ENCODE results near the gene SLC6A7.

GRCh38 chr5:150149618-150150017 lies 40.2 kb upstream of the SLC6A7 start:
- TF ChIP-seq CTCF (IDR thresholded peaks at IDR 0.05) (no peak), EP300 (IDR thresholded peaks at IDR 0.05) (no peak)

Data from upper lobe of left lung (tissue), 4 donors.